ENCODE results near the gene SNAI1.
"Not testable (repeated sequence)": the region's sequence is repeated elsewhere in the genome, so short reads cannot be mapped to it uniquely, and the experiment has no call there.

DNA sequence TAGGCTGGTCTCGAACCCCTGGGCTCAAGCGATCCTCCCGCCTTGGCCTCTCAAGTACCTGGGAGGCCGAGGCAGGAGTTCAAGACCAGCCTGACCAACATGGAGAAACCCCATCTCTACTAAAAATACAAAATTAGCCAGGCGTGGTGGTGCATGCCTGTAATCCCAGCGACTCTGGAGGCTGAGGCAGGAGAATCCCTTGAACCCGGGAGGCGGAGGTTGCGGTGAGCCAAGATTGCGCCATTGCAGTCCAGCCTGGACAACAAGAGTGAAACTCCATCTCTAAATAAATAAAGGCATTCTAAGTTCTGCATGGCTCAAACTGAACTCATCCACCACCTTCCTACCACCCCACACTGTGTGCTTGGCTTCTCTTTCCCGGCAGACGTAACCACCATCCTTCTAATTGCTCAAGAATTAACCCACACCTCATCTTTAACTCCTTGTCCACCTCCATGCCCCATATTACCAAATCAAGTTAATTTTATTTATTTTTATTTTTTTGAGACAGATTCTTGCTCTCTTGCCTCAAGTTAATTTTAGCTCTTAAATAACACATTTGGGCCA, 26.9 kb upstream of the SNAI1 start:
- not testable (repeated sequence) for TF ChIP-seq POLR2AphosphoS5, EP300 (IDR thresholded peaks at IDR 0.05)
- TF ChIP-seq, protein P1, sequence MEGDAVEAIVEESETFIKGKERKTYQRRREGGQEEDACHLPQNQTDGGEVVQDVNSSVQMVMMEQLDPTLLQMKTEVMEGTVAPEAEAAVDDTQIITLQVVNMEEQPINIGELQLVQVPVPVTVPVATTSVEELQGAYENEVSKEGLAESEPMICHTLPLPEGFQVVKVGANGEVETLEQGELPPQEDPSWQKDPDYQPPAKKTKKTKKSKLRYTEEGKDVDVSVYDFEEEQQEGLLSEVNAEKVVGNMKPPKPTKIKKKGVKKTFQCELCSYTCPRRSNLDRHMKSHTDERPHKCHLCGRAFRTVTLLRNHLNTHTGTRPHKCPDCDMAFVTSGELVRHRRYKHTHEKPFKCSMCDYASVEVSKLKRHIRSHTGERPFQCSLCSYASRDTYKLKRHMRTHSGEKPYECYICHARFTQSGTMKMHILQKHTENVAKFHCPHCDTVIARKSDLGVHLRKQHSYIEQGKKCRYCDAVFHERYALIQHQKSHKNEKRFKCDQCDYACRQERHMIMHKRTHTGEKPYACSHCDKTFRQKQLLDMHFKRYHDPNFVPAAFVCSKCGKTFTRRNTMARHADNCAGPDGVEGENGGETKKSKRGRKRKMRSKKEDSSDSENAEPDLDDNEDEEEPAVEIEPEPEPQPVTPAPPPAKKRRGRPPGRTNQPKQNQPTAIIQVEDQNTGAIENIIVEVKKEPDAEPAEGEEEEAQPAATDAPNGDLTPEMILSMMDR (IDR thresholded peaks at IDR 0.05) = not testable (repeated sequence)
